PC-9 (cell line): Measurements from ENCODE around the gene AKR1C1.

Experiments
- CTCF ChIP-seq: fragments of 200-600 bp; sonication (generic); conservative IDR thresholded peaks from 2 replicates; pipeline ENCODE4 v1.6.1; 2017; ENCODE audit warnings: mixed run types, antibody characterized with exemption, mild to moderate bottlenecking, moderate library complexity
- EZH2 ChIP-seq: fragments of 200-600 bp; sonication (generic); IDR thresholded peaks from 2 replicates; pipeline ENCODE4 v1.8.0; 2017; ENCODE audit warnings: antibody characterized with exemption, low read depth

DNA sequence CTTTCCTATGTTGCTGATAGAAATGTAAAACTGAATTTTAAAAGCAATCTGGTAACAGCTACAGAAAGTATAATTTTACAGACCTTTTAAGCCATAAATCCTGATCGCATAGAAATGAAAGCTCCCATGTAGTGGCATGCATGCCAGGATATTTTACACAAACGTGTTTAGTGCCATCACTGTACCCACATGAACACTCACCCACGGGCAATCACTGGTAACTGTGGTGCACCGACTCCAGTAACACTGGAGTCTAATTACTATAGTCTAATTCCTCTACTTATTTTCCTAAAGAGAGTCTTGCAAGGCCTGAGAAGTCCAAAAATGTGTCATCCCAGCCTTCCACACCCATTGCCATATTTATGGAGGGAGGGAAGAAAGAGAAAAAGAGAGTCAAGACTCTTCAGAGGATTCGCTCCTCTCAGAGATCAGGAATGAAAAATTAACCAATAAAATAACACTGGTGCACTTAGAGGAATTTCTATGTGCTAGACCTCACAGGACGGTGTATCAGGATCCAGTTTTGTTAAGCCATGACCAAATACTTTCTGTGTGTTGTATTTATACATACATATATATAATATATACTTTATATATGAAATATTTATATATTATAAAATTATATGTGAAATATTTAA is 48.9 kb upstream of the AKR1C1 start:
- TF ChIP-seq CTCF (no peak), EZH2 (no peak)
